HG02870 (cell line): ENCODE results near the gene ETS1.

ENCODE experiments used
- ATAC-seq: cut with Tn5 transposase; IDR thresholded peaks from one replicate; pipeline ENCODE4 v1.9.1; 2021; ENCODE audit warnings: mild to moderate bottlenecking, moderate library complexity; ENCODE audit not compliant: unreplicated experiment

ETS1 gene

DNA sequence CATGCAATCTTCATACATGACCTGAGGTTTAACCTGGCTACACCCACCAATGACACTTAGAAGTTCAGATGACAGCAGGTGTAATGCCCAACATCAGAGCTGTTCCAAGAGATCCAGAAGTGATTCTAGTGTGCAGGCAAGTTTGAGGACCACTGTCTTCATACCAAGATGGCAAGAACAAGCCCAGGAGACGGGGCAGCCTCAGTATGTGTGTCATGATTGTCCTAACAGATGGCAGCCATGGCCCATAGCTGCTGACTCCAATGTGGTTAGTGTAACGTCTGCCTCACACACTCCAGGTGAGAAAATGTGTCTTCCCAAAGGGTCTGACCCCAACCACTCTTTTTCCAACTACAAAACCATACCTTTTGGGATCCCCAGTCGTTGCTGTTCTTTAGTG lies 97.3 kb downstream of the ETS1 start:
- no peak for ATAC-seq

DNA sequence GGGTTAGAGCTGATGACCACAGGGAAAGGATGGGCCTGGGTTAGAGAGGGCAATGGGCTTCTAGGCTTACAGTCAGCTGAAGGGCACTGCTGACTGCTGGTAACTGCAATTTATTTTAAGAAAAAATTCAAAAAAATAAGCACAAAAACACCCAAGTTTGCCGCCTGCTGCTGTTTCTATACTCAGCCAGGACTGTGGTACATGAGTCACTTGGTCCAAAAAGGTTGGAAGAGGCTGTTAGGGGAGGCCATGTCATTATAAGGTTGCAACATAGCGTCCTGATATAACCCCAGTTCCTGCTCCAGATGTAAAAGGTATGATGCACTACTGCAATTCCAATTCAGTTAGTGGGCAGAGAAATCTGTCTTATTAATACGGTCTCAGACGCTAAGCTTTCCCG lies 98.9 kb downstream of the ETS1 start:
- no peak for ATAC-seq

DNA sequence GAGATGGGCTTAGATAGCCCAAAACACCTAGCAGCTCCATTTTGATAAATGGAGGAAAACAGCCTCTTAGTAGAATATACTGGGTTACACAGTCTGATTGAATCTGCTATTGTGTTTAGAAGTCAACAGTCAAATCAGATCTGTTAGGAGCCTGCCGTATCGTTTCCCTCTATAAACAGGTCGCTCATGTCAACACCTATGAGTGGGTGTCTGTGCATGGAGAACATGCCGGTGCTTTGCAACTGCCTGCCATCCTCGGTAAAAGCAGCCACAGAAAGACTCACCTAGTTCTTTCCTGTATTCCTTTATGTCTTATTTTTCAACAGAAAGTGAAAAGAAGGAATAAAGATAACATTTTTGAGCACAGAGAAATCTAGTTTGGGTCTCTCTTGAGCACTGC lies 99.4 kb downstream of the ETS1 start:
- ATAC-seq: no peak

DNA sequence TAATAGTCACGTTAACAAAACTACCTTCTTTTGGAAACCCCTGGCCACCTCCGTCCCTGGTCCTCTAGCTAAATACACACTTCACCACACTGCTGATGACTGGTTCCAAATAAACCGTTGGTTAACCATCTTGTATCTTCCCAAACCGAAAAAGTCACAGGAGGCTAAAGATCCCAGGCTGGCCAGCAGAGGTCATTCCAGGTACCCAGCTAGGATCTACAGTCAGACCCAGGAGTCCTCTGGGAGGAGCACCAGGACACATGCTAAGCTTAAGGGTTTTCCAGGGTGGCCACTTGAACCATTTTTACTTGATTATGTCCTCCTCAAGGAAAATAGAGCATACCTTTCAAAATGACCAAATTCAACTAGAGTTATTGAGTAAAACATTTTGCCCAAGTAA lies 103.2 kb downstream of the ETS1 start:
- ATAC-seq: no peak

DNA sequence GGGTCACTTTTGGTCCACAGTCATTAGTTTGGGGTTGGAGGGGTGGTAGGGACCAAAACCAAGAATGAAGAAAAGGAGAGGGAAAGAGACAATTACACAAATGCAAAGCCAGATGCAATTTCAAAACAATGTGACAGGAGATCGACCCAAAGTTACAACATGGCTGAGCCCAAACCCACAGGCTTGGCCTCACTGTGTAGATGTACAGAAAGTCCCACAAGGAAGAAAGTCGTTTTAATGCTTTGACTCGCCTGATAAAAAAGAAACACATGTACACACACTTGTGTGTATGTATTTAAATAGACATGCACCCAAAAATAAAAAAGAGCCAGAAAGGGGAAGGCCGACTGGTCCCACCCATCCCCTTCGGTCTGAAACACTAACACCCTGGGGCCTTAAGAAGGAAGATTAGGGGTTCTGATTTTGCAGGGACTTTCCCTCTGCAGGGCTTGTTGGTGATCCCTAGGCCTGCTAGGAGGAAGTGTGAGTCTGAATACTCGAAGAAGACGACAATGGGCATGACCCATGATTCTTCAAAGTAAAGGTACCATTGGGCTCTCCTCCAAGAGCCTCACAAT lies 104.1 kb downstream of the ETS1 start:
- ATAC-seq: peak; percentile 79

DNA sequence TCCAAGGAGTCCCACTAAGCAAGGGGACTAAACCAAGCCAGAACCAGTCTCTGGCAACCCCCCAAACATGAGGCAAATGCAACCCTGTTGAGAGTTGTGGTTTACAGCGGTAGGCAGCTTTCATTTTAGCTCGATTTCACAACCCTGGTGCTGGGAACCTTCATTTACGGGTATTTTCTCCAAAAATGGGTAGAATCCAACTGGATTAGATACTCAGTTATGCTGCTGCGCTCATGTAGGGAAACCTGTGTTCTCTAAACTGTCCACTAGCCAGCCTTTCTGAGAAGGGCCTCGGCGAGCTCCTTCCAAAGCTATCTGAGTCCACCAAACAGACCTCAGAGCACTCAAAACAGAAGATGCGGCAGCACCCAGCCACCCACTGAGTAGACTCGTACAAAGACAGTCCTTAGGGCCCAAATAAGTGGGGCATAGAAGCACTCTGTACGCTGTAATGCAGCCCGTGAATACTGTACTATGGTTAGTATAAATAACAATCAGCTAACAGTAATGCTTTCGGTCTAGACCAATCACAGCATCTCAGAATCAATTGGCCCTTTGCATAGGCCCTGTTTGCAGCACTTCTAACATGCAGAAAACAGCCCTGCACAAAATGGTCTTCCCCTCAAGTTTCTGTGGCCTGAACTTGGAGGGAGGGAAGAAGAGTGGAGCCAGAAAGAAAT lies 104.7 kb downstream of the ETS1 start:
- ATAC-seq: peak; percentile 56

DNA sequence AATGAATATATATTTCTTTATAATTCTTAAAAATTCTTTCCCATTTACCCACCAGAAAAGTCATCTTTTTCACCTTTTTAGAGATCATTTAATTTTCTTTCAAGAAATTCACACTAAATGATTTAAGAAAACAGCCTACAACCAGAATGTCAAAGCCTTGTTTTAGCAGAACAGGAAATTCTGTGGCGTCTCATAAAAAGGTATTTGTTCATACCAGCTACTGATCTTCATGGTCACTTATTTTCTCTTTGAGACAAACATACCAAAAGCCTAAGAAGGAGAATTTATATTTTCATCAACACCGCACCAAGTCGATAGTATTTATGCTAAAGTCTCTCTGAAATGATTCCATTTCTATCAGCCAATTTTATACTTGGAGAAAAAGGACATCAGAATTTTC lies 105.3 kb downstream of the ETS1 start:
- ATAC-seq: no peak

DNA sequence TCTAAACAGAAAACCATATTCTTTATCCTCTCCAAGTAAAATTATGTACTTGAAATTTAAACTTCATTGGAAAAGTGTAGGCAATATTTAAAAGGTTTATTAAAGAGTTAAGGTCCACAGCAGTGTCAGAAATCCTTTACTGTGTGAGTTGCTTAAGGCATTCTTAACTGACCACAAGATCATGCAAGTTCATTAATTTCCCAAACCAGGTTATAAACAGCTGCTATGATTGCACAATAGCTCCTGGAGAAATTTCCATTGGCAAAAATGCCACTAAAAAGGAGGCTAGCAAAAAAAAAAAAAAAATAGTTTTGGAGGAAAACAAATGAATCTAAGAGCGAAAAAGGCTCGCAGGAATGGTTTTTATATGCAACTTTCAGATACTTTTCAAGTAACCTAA lies 106.2 kb downstream of the ETS1 start:
- no peak for ATAC-seq

DNA sequence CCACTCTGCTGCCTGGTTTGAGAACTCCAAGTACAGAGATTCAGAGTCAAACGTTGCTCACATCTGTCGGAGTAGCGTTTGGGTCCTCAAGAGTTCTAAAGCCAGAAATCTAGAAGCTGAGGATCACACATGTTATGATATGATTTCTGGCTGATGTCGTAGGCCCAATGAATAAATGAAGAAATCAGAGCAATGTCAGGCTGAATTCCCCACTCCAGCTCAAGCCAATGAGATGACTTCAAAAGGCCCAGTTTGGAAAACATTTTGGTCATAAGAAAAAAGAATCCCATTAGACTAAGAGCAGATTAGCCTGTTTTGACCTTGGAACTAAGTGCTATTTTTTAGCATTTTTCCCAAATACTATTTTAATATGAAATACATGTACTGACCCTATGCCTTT lies 106.7 kb downstream of the ETS1 start:
- no peak for ATAC-seq

DNA sequence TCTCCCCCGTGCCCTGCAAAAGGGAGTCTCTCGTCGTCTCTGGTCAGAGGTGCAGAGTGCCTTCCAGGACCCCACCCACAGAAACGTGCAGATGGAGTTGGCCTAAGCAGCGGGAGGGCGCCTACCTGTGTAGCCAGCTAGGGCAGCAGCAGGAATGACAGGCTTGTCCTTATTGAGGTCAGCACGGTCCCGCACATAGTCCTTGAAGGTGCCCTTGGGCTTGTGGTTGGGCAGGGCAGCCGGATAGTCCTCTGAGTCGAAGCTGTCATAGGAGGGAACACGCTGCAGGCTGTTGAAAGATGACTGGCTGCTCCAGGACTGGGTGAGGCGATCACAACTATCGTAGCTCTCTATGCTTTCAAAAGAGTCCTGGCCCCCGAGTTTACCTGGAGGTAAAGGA lies 107.3 kb downstream of the ETS1 start:
- ATAC-seq: no peak

DNA sequence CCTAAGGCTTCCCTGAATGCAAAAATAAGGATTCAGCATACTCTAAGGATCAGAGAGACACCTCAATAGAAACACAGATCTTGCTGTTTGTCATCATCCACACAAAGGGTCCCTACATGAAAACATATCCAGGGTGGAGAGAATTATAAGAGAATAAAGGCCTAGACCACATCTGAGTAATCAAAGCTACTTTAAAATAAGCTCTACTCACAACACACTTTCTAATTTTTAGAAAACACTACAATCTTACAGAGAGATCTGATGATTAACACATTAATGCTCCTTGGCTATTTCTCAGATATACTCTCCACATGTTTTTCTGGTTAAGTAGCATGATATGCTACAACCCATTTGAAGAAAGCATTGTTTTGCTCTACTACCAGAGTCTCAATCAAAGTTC lies 108.2 kb downstream of the ETS1 start:
- no peak for ATAC-seq

DNA sequence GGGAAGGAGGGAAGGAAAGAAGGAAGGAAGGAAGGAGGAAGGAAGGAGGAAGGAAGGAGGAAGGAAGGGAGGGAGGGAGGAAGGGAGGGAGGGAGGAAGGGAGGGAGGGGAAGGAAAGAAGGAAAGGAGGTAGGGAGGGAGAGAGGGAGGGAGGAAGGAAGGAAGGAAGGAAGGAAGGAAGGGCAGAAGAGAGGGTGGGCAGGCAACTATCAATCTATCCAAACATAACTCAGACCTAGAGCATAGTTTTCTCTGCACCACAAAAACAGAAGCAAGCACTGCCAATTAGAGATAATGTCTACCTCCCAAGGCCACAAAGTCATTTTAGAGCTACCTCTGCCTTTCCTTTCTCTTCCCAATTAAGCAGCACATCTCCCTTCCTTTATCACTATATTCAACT lies 109.1 kb downstream of the ETS1 start:
- ATAC-seq: no peak

DNA sequence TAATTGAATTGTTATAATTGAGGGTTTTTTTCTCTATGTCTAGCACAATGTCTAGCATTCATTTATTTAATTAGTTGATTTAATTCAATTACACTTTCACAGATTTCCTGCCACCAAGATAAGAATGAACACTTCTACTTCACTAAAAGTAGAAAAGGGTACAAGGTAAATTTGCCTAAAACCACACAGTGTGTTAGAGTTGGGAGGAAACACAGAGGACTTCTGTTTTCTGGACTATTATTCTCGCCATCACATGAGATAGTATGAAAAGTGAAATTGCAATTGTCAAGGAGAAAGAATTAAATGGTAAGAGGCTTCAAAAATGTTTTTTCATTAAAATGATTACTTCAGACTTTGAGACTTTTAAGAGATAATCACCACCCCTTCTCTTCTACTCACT lies 109.5 kb downstream of the ETS1 start:
- ATAC-seq: no peak

DNA sequence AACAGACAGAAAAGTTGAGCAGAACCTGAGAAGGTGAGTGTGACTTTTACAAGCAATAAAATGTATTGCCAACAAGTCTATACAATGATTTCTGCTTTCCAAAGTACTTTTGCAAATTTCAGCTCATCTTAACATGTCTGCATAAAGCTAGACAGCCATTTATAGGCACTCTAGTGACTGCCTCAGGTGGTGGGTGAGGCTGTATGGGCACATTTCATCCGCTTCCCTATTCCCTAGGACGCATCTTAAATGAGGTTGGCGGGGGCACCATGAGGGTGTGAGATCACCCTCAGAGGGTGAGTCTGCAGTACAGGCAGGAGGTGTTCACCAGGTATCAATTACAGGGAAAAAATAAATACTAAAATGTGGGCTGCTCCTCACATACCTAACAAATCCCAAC lies 110.1 kb downstream of the ETS1 start:
- ATAC-seq: no peak

DNA sequence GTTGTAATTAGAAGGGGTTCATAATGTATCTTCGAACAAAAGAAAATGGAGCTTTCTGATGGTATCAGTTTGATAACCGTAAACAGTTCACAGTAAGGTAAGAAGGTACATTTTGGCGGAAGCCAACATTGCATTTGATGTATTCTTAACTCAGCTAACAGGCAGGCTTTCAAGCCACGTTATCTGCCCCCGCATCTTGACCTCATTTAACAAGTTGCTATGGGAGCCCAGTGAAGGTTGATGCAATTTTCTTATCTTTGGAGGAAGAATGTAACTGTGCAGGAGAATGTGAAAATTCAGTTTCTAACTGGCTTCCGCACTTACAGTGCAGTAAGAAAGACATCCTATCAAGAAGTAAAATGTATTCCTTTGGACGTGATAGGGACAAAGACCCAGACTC lies 110.6 kb downstream of the ETS1 start:
- ATAC-seq: no peak

DNA sequence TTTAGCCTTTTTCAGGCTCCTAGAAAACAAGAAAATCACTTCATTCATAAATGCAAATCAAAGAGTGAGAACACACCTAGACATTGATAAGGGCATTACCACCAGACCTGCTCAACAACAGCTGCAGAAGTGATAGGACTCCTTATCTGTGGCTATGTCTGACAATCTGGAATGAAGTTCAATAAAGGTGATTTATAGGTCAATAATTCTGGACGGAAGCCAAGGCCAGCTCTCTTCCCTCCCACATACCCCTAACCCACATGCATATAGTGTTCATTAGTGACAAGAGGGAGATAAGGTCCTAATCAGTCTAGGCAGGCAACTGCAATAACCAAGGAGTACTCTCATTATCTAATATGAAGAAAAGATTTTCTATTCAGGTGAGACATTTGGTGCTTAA lies 111.3 kb downstream of the ETS1 start:
- ATAC-seq: no peak

DNA sequence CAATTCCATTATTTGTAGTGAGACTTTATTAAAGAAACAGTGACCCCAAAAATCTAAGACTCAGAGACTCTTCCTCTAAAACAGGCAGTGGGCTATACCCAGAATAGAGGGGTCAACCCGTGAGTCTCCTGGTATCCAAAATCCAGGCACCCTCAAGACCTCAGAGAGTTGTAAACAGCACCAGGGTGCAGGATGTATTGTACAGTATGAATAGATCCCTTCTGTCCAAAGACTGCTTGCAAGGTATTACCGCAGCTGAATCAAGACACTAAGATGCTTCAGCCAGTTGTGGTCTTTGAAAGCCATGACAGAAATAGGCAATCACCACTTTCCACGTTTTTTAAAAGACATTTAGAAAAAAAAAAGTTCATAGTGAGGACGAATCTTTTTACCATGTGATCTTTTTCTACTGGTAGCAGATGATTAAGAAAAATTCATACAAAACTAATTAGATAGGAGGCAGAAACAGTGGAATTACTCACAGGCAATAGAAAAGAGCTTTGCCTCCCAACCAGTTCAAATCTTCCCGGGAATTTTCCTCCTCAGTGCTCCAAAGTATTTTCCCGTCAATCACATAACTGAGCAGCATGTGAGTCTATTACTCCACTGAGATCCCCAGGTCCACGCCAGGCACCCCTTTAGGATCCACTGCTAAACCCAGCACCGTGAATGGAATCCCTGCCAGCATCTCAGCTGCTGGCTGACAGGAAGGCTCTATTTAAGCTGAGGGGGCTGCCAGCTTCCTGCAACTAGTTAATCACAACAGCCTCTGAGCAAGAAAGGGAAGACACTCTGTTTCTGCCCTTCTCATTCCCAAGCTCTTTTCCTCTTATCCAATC lies 113.1 kb downstream of the ETS1 start:
- ATAC-seq: no peak

DNA sequence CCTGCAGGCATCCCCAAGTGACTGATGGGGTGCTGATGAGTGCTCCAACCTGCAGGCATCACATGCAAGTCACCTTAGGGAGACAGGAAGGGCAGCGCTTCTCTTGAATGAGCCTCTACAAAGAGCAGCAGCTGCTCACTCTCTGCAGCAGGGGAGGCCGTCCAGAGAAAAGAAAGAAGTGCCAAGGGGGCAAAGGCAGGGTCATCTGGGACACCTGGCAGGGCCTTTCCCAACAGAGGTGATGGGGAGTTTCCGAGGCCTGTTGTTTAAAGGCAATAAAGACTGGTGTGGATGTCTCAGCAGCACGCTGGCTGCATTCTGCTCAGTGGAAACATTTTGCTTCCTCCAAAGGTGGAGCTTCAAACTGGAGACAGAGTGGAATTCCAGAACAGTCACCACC lies 113.7 kb downstream of the ETS1 start:
- ATAC-seq: no peak

DNA sequence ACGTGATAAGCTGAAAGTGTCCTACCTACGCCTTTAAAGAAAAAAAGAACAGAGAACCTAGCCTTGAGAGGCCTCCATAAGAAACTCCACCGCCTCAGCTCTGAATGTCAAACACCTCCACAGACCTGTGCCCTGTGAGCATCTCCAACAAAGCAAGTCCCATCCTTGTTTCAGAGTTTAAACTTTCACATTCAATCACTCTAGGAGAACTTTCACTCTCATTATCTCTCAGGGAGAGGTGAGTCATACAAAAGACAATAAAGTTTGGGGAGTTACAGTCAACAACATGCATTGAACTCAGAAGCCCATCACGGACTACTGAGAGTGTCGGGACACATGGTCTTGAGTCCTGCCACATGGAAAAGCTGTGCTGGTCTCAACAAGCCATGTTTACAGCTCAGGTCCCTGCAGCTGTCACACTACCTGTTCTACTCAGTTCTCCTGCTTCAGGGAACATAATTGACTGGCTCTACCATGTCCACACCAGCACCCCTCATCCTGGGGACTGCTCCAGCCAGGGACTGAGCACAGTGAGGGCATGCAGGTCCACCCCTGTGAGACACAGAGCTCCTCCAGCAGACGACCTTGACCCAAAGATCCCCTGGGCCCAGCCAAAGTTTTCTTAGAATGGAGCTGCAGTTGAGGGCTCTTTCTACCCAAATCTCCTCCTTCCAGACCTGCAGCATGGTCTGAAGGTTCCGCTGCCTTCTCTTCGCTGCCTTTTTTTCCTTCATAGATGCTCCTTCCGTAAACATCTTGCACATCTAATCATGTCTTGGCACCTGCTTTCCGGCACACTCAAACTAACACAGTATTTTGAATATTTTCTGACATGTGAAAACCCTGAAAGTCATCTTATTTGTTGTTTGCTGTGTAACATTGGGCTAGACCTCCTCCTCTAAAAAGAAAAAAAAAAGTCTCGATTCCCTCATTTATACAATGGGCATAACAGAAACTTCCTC lies 114.9 kb downstream of the ETS1 start:
- ATAC-seq: peak; percentile 49

DNA sequence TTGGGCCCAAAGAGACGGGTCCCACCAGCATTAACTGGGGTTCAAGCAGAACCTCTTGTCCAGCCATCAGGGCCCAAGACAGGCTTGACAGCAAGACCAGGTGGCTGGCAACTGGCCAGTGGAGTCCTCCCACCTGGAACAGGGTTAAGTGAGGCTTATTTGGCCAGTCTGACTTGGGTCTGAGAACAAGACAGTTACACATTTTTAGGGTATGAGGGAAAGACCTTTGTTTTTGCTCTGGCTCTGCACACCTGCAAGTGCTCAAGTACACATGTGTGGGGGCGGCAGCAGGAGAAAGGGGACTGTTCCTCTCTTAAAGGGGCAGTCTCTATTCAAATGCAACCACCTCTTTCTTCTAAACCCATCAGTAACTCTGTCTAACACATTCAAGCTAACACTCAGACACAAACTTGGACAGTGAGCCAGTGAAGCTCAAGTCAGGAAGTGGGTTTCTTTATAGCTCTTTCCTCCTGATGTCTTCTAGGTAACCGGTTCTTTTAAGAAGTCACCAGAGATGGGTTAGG lies 116.2 kb downstream of the ETS1 start:
- peak; percentile 45 for ATAC-seq

DNA sequence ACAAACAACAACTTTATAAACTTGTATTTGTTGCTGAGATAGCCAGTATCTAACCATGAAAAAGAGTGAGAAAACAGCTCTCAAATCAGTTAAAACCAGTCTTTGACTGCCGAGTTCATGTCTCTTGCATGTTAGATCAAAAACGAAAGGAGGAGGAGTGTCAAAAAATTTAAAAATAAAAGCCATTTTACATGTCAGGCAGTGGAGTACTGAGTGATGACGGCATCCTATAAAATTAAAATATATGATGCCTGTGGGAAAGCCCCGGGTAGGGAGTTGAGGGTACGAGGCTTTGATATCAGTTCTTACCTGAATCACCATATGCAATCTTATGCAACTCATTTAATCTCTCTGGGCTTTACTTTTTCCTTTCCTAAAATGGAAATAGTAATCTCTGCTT lies 117.3 kb downstream of the ETS1 start:
- no peak for ATAC-seq
